HCT116 (cell line): ENCODE measurements around the gene FOXQ1. TPM values are rescaled to one million over a fixed set of nuclear protein-coding genes. Genes with fewer than 3 reads are reported as not detected.

Source experiments
- ATAC-seq: fragments of 200-7000 bp; cut with Tn5 transposase; 2 replicates; pipeline ENCODE4 v1.9.1; 2020; ENCODE audit warnings: mild to moderate bottlenecking, moderate library complexity
- BruUV-seq: library from RNA; stranded (reverse); fragments of 400-500 nt; replicated peaks from 2 replicates; lab custom pipeline; 2021; lab: Mats Ljungman, UMichigan
- CTCF ChIA-PET: fragments of 300-600 bp; sonication (Branson Sonifier 250); formaldehyde crosslinking; loops from one replicate; lab custom pipeline; 2021; ENCODE audit warnings: antibody characterized with exemption; lab: Charles Lee
- POLR2A ChIA-PET: fragments of 300-600, 350-600 bp; sonication (Branson Sonifier 250); formaldehyde crosslinking; loops from one replicate; lab custom pipeline; 2021; ENCODE audit warnings: antibody characterized with exemption; lab: Charles Lee
- RAD21 ChIA-PET, 2 experiments: fragments of 300-600 bp; sonication (Branson Sonifier 250); formaldehyde crosslinking; loops; one replicate each; lab custom pipeline; 2023; ENCODE audit warnings: low total read pairs in 2 of 2; ENCODE audit not compliant: uncharacterized antibody in 2 of 2, unreplicated experiment in 2 of 2, low non-redundant PET in 1 of 2; lab: Charles Lee
- DNase-seq: peaks from one replicate; pipeline ENCODE4 v3.0.0-alpha.2; 2010; ENCODE audit warnings: low read depth, low spot score
- H2AFZ ChIP-seq: fragments of 200-600 bp; shearing (Covaris generic), sonication (generic); 2 replicates; pipeline ENCODE4 v1.6.1; 2017; ENCODE audit warnings: low read depth, mixed run types, mixed read lengths, antibody characterized with exemption, low read length; ENCODE audit not compliant: poor library complexity, severe bottlenecking
- H3K27ac ChIP-seq: 2 replicates; pipeline ENCODE4 v1.5.1; 2012; ENCODE audit warnings: low read depth, low read length
- H3K27me3 ChIP-seq: fragments of 200-600 bp; sonication (generic); 2 replicates; pipeline ENCODE4 v1.6.1; 2016; ENCODE audit warnings: mixed run types, low read length, mixed read lengths; ENCODE audit not compliant: insufficient read depth
- H3K36me3 ChIP-seq, 2 experiments: fragments of 200-500 bp in 1 of 2; fragments of 200-600 bp in 1 of 2; sonication (Bioruptor generic) in 1 of 2; sonication (generic) in 1 of 2; 2 replicates each; pipeline versions ENCODE4 v1.5.1 to v1.6.1; 2014 to 2016; ENCODE audit warnings: low read length in 2 of 2, inconsistent platforms in 1 of 2, mixed read lengths in 1 of 2, mixed run types in 1 of 2; ENCODE audit not compliant: insufficient read depth in 2 of 2, control insufficient read depth in 1 of 2
- H3K4me1 ChIP-seq, 2 experiments: fragments of 200-600 bp in 1 of 2; sonication (generic) in 1 of 2; 2 replicates each; pipeline versions ENCODE4 v1.5.1 to v1.6.1; 2012 to 2017; ENCODE audit warnings: low read length in 2 of 2, inconsistent platforms in 1 of 2, mild to moderate bottlenecking in 1 of 2, mixed read lengths in 1 of 2, mixed run types in 1 of 2, moderate library complexity in 1 of 2; ENCODE audit not compliant: insufficient read depth in 2 of 2, control insufficient read depth in 1 of 2
- H3K4me2 ChIP-seq: fragments of 200-600 bp; sonication (generic); 2 replicates; pipeline ENCODE4 v1.6.1; 2017; ENCODE audit warnings: mixed run types, low read length, mixed read lengths
- H3K4me3 ChIP-seq, 2 experiments: fragments of 200-600 bp in 1 of 2; sonication (generic) in 1 of 2; replicated peaks in 1 of 2; 2 replicates each; pipeline ENCODE4 v1.5.1; 2011 to 2016; ENCODE audit warnings: low read length in 2 of 2, control low read depth in 1 of 2, low read depth in 1 of 2, mild to moderate bottlenecking in 1 of 2, mixed read lengths in 1 of 2, mixed run types in 1 of 2
- H3K79me2 ChIP-seq: fragments of 200-600 bp; sonication (generic); 2 replicates; pipeline ENCODE4 v1.6.1; 2017; ENCODE audit warnings: mild to moderate bottlenecking, mixed run types, low read length, moderate library complexity, mixed read lengths; ENCODE audit not compliant: insufficient read depth
- H3K9ac ChIP-seq: fragments of 200-600 bp; sonication (generic); 2 replicates; pipeline ENCODE4 v1.6.1; 2016; ENCODE audit warnings: low read length, mixed read lengths
- H3K9me2 ChIP-seq: fragments of 200-600 bp; sonication (generic), shearing (Covaris generic); 2 replicates; pipeline ENCODE4 v1.6.1; 2017; ENCODE audit warnings: mixed run types, mild to moderate bottlenecking, moderate library complexity; ENCODE audit not compliant: insufficient read depth
- H3K9me3 ChIP-seq, 2 experiments: fragments of 200-500 bp in 1 of 2; fragments of 200-600 bp in 1 of 2; sonication (Bioruptor generic) in 1 of 2; sonication (generic) in 1 of 2; 2 replicates each; pipeline ENCODE4 v1.6.1; 2014 to 2017; ENCODE audit warnings: low read length in 2 of 2, mixed read lengths in 2 of 2, inconsistent platforms in 1 of 2, low read depth in 1 of 2, mild to moderate bottlenecking in 1 of 2, mixed run types in 1 of 2, moderate library complexity in 1 of 2; ENCODE audit not compliant: control insufficient read depth in 1 of 2, insufficient read depth in 1 of 2
- H4K20me1 ChIP-seq: fragments of 200-600 bp; sonication (generic), shearing (Covaris generic); 2 replicates; pipeline ENCODE4 v1.6.1; 2017; ENCODE audit warnings: mixed run types, mild to moderate bottlenecking, moderate library complexity; ENCODE audit not compliant: insufficient read depth
- CBX3 ChIP-seq: IDR thresholded peaks from 2 replicates; pipeline ENCODE4 v1.6.1; 2012; ENCODE audit warnings: low read depth
- CEBPB ChIP-seq: IDR thresholded peaks from 2 replicates; pipeline ENCODE4 v1.6.1; 2012; ENCODE audit warnings: low read depth
- CTCF ChIP-seq, 3 experiments: fragments of 200-600 bp in 1 of 3; sonication (generic) in 1 of 3; IDR thresholded peaks in 2 of 3; conservative IDR thresholded peaks in 1 of 3; 2 replicates each; pipeline ENCODE4 v1.5.1; 2012 to 2017; ENCODE audit warnings: low read depth in 2 of 3, low read length in 2 of 3, antibody characterized with exemption in 1 of 3, borderline replicate concordance in 1 of 3, control low read depth in 1 of 3, mild to moderate bottlenecking in 1 of 3, mixed read lengths in 1 of 3, mixed run types in 1 of 3, moderate library complexity in 1 of 3; ENCODE audit not compliant: insufficient read depth in 1 of 3
- EGR1 ChIP-seq: IDR thresholded peaks from 2 replicates; pipeline ENCODE4 v1.6.1; 2012; ENCODE audit warnings: low read depth
- EZH2phosphoT487 ChIP-seq: fragments of 200-600 bp; IDR thresholded peaks from 2 replicates; pipeline ENCODE4 v1.6.1; 2018; ENCODE audit warnings: antibody characterized with exemption, borderline replicate concordance
- JUND ChIP-seq: IDR thresholded peaks from 2 replicates; pipeline ENCODE4 v1.6.1; 2012
- POLR2AphosphoS5 ChIP-seq: IDR thresholded peaks from 2 replicates; pipeline ENCODE4 v1.6.1; 2011; ENCODE audit warnings: mild to moderate bottlenecking, low read depth, low read length, moderate library complexity
- RAD21 ChIP-seq: IDR thresholded peaks from 2 replicates; pipeline ENCODE4 v1.6.1; 2012; ENCODE audit warnings: low read depth, mild to moderate bottlenecking
- SIN3A ChIP-seq: IDR thresholded peaks from 2 replicates; pipeline ENCODE4 v1.6.1; 2012; ENCODE audit warnings: low read depth
- YY1 ChIP-seq: IDR thresholded peaks from 2 replicates; pipeline ENCODE4 v1.6.1; 2011; ENCODE audit warnings: low read length, low read depth, moderate library complexity, mild to moderate bottlenecking; ENCODE audit not compliant: insufficient replicate concordance; ENCODE audit errors: extremely low read depth
- ZBTB33 ChIP-seq: IDR thresholded peaks from 2 replicates; pipeline ENCODE4 v1.6.1; 2011; ENCODE audit warnings: mild to moderate bottlenecking, low read length, moderate library complexity; ENCODE audit not compliant: insufficient replicate concordance; ENCODE audit errors: extremely low read depth
- ZFX ChIP-seq: fragments of 450-650 bp; IDR thresholded peaks from 2 replicates; pipeline ENCODE4 v1.6.1; 2017
- intact Hi-C: fragments of 100-400 bp; cut with micrococcal nuclease; formaldehyde crosslinking; loops from 2 replicates; pipeline ENCODE4 v1.10.0; 2022
- total RNA-seq: library from RNA; stranded (reverse); gene quantifications from one replicate; pipeline ENCODE4 v1.2.1, GENCODE V29; 2021; ENCODE audit not compliant: unreplicated experiment

FOXQ1 gene
- total RNA-seq, 1 experiment from 2014 or later, result 0.42 TPM

GRCh38 chr6:1322156-1322555, 10.3 kb downstream of the FOXQ1 start (continued):
- TF ChIP-seq ZBTB33, result no peak
- TF ChIP-seq RAD21, result no peak
- TF ChIP-seq SIN3A, result no peak
- TF ChIP-seq, all 23 proteins: peak for 0

GRCh38 chr6:1322696-1323219, 10.9 kb downstream of the FOXQ1 start:
- no peak overlapping the region for H3K27ac ChIP-seq
- no TSS peak for BruUV-seq
- no peaks in the 10 kb centered on the region for H3K27me3 ChIP-seq
- no peak overlapping the region for H3K9ac ChIP-seq
- H3K4me2 ChIP-seq, result no peak overlapping the region
- intact Hi-C loops, result no loop called here
- CTCF ChIA-PET, result no interaction called here
- H3K9me2 ChIP-seq, result no peaks in the 10 kb centered on the region
- H3K79me2 ChIP-seq, result no peaks in the 10 kb centered on the region
- POLR2A ChIA-PET, result no interaction called here
- H3K4me3 ChIP-seq, result no peak overlapping the region
- H2AFZ ChIP-seq, result no peak overlapping the region
- peaks cover 4 to 31% of the 10 kb centered on the region in 2 experiments; a peak in 3 of 4 replicates for H3K4me1 ChIP-seq
- no peak for DNase-seq
- no peaks in the 10 kb centered on the region for H3K9me3 ChIP-seq
- H3K36me3 ChIP-seq, result no peaks in the 10 kb centered on the region
- TF ChIP-seq POLR2AphosphoS5, result no peak
- TF ChIP-seq, all 23 proteins: peak for 0
- ATAC-seq, result no peak
- H4K20me1 ChIP-seq, result no peaks in the 10 kb centered on the region
- RAD21 ChIA-PET, result no interaction called here

- ATAC-seq (no peak), DNase-seq (no peak)
- ChIA-PET RAD21 (no interaction called here), CTCF (interaction anchor here (1.1 kb wide), 1 partner anchor 412 kb away, joined by 3 read pairs; no protein-coding TSS in a partner anchor), POLR2A (no interaction called here)
- peaks cover 4 to 35% of the 10 kb centered on the region in 2 experiments; a peak in 3 of 4 replicates for H3K4me1 ChIP-seq
- H3K9ac ChIP-seq, result no peak overlapping the region
- H4K20me1 ChIP-seq, result no peaks in the 10 kb centered on the region
- no peaks in the 10 kb centered on the region; a peak in 1 of 4 replicates for H3K9me3 ChIP-seq
- no peaks in the 10 kb centered on the region for H3K79me2 ChIP-seq
- intact Hi-C loops, result no loop called here
- no peak overlapping the region for H3K4me3 ChIP-seq
- peak overlapping the region; percentile 68 for H3K4me2 ChIP-seq
- peak overlapping the region; percentile 77 for H2AFZ ChIP-seq
- no peak overlapping the region for H3K27ac ChIP-seq
- H3K36me3 ChIP-seq, result no peaks in the 10 kb centered on the region
- BruUV-seq, result no TSS peak
- no peaks in the 10 kb centered on the region for H3K27me3 ChIP-seq
- H3K9me2 ChIP-seq, result no peaks in the 10 kb centered on the region
- TF ChIP-seq JUND, result no peak
- TF ChIP-seq ZFX, result no peak
- no peak for TF ChIP-seq ZBTB33
- no peak for TF ChIP-seq EGR1
- TF ChIP-seq YY1, result no peak
- TF ChIP-seq CBX3, result no peak
- no peak for TF ChIP-seq CTCF (IDR thresholded peaks at IDR 0.05 in 2 of 3, conservative IDR thresholded peaks at IDR 0.05 in 1 of 3; ENCODE audit: borderline replicate concordance in 1 of 3, insufficient read depth in 1 of 3, low read depth in 2 of 3, low read length in 2 of 3)
- no peak for TF ChIP-seq CEBPB
- TF ChIP-seq EZH2phosphoT487, result no peak
Observed at GRCh38 chr6:1324936-1325335, 13.0 kb downstream of the FOXQ1 start.
